CD4-positive, alpha-beta T cell treated with Interleukin-10 for 1 hour (primary cell): Measurements from ENCODE around the gene EXOC6B.
"Not testable (repeated sequence)": the region's sequence is repeated elsewhere in the genome, so short reads cannot be mapped to it uniquely, and the experiment has no call there.

Source experiments
- DNase-seq: peaks from one replicate; pipeline ENCODE4 v3.0.0-alpha.2; 2020

Gene EXOC6B

GRCh38 chr2:72421771-72422379, 404.0 kb downstream of the EXOC6B start:
- not testable (repeated sequence) for DNase-seq

- DNase-seq, result no peak
Observed at GRCh38 chr2:72415781-72416475, 409.9 kb downstream of the EXOC6B start.

DNA sequence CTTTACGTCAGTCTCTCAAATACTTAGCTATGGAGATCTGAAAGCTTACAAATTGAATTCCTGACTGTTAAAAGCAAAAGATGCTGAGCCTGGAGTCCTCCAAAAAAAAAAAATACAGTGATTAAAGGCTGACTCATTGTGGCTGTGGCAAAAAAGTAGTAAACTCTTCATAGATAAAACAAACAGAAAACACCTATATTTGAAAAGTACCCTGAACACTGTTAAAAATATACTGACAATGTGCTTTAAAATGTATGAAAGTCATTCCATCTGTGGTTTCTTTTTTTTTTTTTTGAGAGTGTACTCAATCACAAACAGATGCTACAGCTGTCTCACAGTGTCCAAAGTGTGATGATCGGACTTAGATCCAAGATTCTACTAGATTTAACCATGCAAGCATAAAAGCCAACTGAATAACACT, 410.6 kb downstream of the EXOC6B start:
- no peak for DNase-seq

- no peak for DNase-seq
Observed at GRCh38 chr2:72414137-72414760, 411.6 kb downstream of the EXOC6B start.

DNA sequence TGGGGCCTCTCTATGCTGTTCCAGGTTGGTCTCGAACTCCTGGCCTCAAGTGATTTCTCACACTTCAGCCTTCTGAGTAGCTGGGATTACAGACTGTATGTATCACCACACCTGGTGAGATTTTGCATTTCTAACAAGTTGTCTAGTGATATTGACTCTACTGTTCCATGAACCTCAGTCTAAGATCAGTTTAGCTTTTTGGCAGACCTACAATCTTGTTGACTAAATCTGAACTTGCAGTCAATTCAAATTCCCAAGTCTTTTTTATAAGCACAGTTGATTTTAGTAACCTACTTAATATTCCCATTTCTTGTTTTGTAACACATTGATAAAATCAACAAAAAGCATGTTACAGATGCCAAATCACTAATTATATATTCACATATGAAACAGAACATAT, 412.1 kb downstream of the EXOC6B start:
- no peak for DNase-seq

DNA sequence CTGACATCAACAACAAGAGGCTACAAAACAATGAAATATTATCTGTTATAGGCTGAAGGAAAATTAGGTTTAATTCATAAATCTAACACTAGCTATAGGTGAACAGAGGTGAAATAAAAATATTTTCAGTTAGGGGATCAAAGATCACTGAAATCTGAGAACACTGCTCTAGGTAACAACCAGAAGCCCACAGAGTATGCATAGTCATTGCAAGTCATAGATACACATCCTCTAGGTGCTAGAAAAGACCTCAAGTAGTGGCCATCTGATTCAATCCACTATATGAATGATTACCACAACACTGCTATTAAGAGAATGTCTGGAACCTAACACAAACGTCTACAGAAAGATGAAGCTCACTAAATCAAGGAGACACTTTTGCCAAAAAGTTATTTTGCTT, 413.6 kb downstream of the EXOC6B start:
- no peak for DNase-seq

GRCh38 chr2:72399879-72400278, 426.0 kb downstream of the EXOC6B start:
- DNase-seq, result no peak

GRCh38 chr2:72395096-72395495, 430.7 kb downstream of the EXOC6B start:
- no peak for DNase-seq

GRCh38 chr2:72394541-72395070, 431.2 kb downstream of the EXOC6B start:
- DNase-seq, result no peak

GRCh38 chr2:72389447-72389846, 436.4 kb downstream of the EXOC6B start:
- DNase-seq, result no peak

GRCh38 chr2:72388263-72388662, 437.6 kb downstream of the EXOC6B start:
- DNase-seq, result no peak

DNA sequence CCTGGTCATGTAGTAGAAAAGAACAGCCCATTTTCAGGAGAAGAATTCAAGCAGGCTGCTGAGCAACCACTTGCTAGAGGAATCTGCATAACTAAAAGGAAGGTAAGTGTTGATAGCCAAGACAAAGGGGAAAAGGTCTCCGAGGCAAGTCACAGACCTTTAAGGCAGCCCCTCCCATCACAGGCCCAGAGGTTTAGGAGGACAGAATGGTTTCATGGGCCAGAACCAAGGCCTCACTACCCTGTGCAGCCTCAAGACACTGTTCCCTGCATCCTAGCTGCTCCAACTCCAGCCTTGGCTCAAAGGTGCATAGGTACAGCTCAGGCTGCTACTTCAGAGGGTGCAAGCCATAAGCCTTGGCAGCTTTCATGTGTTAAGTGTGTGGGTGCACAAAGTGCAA, 439.5 kb downstream of the EXOC6B start:
- DNase-seq, result no peak

DNA sequence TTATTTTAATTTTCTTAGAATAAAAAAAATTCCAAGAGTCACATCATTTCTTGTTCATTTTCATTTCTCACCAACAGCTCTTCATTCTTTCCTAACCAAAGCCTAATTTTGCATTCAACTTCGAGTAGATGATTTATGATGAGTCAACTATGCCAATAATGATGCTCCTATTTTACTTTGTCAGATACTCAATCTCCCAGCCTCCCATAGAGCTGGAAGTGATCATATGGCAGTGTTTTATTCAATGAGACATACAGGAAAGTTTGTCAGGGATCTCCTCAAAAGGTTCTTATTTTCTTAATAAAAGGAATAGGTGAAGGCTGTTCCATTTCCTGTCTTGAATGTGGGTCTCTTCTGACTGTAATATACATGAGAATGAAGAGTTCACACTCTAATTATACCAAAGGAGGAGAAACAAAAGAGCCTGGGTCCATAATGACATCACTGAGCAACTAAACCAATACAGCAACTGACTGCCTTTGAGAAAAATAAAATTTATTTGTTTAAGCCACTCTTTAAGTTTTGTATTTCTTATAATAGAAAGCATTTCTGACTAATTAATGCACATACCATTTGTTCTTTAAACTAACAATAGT, 447.0 kb downstream of the EXOC6B start:
- DNase-seq, result no peak

DNA sequence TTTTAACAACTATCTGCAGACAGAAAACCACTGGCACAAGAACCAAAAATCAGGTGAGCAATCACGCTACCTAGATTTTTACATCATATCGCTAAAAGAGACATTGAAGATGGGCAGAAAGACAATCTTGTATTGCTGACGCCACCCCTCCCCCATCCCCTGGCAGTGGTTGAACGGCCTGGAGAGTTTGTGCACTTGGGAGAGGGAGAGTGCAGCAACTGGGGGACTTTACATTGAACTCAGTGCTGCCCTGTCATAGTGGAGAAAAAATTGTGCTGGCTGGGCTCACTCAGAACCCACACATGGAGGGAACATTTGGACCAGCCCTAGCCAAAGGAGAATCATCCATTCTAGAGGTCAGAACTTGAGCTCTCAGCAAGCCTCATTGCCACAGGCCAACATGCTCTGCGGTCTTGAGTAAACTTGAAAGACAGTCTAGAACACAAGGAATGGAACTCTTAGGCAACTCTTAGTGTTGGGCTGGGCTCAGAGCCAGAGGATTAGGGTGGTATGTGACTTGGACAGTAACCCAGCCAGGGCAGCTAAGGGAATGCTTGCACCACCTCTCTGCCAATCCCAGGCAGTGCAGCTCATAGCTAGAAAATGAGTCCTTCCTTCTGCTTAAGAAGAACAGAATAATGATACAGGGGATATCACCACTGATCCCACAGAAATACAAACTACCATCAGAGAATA, 458.2 kb downstream of the EXOC6B start:
- DNase-seq, result no peak

GRCh38 chr2:72363406-72363805, 462.4 kb downstream of the EXOC6B start:
- no peak for DNase-seq

- DNase-seq, result no peak
Observed at GRCh38 chr2:72362733-72363132, 463.1 kb downstream of the EXOC6B start.

GRCh38 chr2:72361521-72361920, 464.3 kb downstream of the EXOC6B start:
- no peak for DNase-seq

DNA sequence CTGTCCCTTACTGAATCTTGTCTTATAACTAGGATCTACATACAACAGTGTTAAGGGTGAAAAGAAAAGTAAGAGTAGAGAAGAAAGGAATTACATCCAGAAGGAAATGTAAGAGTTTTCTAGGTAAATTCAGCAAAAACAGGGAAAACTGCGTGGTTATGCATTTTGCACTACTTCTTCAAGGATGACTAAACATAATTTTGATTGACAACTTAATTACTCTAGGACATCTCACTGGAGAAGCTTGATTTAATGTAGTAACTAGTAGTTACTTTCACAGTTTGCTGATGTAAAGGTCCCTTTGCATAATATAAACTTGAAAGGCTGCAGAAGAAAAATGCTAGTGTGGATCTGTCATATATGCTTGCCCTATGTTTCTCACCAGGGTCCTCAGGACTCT, 464.8 kb downstream of the EXOC6B start:
- DNase-seq, result no peak

DNA sequence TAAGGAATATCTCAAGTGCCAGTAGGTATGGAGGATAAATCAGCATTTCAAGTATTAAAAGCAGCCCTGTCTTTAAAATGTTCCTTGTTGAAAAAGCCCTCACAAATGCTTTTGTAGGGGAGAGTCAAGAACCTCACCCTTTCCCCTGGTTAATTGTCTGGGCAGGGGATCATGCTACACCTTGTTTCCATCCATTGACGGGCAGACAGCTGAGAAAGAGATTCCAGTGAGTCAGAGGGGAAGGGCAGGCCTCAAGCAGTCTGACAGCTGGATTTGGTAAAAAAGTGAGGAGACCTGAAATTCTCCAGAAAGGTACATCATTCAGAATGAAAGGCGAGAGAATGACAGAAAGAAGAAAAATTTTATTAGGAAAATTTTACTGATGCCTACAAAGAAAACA, 475.0 kb downstream of the EXOC6B start:
- DNase-seq, result no peak

- no peak for DNase-seq
Observed at GRCh38 chr2:72349016-72349415, 476.8 kb downstream of the EXOC6B start.

GRCh38 chr2:72347081-72347480, 478.8 kb downstream of the EXOC6B start:
- DNase-seq, result no peak

DNA sequence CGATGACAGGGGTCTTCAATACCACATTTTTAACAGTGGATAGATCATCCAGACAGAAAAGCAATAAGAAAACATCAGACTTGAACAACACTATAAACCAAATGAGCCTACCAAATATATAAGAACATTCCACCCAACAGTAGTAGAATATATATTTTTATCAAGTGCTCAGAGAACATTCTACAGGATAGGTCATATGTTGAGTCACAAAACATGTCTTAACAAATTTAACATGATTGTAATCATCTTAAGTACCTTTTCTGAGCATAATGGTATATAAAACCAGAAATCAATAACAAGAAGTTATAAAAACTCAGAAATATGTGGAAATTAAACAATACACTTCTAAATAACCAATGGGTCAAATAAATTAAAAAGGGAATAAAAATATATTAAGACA, 484.2 kb downstream of the EXOC6B start:
- no peak for DNase-seq

DNA sequence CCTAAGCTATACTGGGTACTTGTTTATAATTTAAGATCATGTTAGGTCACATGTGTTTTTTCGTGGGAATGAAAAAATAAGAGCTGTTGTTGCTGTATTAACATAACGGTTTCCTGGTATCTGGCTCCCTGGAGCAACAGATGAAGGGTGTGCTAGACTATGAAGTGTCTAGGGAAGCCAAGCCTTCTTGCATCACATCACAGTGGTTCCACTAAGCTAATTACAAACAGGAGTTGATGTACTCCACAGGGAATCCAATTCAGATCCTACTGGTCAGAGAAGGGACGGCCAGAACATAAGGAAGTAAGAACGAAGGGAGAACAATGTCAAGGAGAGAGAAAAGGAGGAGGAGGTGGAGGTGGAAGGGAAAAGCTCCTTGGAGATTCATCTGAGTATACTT, 485.2 kb downstream of the EXOC6B start:
- DNase-seq, result no peak
